ENCODE data around the gene NUTM2D.
"Not testable (repeated sequence)": the region's sequence is repeated elsewhere in the genome, so short reads cannot be mapped to it uniquely, and the experiment has no call there.

Gene NUTM2D

DNA sequence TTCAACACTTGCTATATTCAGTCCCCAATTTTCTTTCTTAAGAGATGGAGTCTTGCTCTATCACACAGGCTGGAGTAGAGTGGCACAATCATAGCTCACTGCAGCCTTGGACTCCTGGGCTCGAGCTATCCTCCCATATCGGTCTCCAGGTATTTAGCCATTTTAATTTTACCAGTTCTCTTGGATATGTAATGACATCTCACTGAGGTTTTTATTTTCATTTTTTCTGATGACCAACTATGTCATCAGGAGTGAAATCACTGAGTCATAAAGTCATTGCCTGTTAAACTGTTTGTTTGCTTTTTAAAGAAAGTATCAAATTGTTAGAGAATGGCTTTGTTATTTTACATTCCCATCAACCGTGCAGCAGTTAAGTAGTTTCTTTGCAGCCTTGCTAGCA lies 17.1 kb upstream of the NUTM2D start:
- H3K4me3 ChIP-seq (ENCODE audit: low read length); H3K27ac ChIP-seq (ENCODE audit: low read length); H3K27me3 ChIP-seq (ENCODE audit: control insufficient read depth, insufficient read depth, low read length); H3K9ac ChIP-seq (ENCODE audit: low read length); H3K4me1 ChIP-seq (ENCODE audit: control insufficient read depth, low read depth, low read length); H3K9me3 ChIP-seq (ENCODE audit: control insufficient read depth, low read depth, low read length); H3K36me3 ChIP-seq (ENCODE audit: control insufficient read depth, low read depth, low read length): not testable (repeated sequence)

DNA sequence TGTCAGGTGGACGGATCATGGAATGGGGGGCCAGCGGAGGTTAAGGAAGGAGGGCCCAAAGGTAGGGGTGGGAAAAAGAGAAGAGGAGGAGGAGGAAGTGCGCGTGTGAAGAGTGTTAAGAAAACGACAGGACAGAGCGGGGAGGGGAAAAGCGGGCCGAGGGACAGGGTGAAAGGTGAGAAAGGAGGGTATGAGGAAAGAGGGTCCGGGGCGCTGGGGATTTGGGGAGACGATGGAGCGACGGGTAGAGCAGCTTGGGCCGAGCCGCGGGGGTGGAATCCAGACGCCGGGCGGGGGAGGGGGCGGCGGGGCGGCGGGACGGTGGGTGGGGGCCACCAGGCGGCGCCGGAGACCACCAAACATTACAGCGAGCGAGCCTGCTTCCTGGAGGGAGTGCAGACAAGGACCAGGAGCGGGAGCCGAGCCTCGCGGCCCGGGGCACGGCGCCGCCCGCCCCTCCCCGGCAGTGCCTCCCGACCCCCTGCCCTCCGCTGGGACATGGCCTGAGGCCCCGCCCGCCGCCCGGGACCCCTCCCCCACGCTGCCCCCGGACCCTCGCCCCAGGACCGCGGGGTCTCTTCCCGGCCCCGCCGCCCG lies 15.9 kb upstream of the NUTM2D start:
- not testable (repeated sequence) for H3K27me3 ChIP-seq (ENCODE audit: control insufficient read depth, insufficient read depth, low read length); H3K9me3 ChIP-seq (ENCODE audit: control insufficient read depth, low read depth, low read length); H3K27ac ChIP-seq (ENCODE audit: low read length); H3K4me1 ChIP-seq (ENCODE audit: control insufficient read depth, low read depth, low read length); H3K36me3 ChIP-seq (ENCODE audit: control insufficient read depth, low read depth, low read length)
- Histone ChIP-seq H3K9ac (ENCODE audit: low read length) (peak overlapping the region; percentile 68), H3K4me3 (ENCODE audit: low read length) (peak overlapping the region; percentile 55)

DNA sequence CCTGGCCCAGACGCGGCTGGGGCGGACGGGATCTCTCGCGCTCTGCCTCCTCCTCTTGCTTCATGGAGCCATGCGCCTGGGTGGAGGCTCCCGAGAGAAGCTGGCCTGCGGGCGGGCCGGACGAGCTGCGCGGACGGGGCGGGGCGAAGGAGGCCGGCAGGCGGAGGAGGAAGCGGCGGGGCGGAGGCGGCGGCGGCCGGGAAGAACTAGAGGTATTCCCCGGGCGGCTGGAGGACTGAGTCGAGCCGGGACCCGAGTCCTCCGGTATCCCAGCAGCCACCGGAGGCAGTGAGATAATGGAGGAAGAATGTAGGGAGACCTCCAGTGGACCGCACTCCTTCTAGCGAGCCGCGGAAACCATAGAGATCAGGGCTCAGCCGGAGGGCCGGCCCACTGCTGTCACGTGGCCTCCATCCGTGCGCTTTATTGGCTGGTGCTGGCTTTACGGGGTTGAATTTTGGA lies 15.3 kb upstream of the NUTM2D start:
- not testable (repeated sequence) for H3K9me3 ChIP-seq (ENCODE audit: control insufficient read depth, low read depth, low read length); H3K4me1 ChIP-seq (ENCODE audit: control insufficient read depth, low read depth, low read length); H3K36me3 ChIP-seq (ENCODE audit: control insufficient read depth, low read depth, low read length); H3K27ac ChIP-seq (ENCODE audit: low read length); H3K27me3 ChIP-seq (ENCODE audit: control insufficient read depth, insufficient read depth, low read length)
- H3K4me3 ChIP-seq (ENCODE audit: low read length): peak overlapping the region; percentile 55
- peak overlapping the region; percentile 68 for H3K9ac ChIP-seq (ENCODE audit: low read length)

DNA sequence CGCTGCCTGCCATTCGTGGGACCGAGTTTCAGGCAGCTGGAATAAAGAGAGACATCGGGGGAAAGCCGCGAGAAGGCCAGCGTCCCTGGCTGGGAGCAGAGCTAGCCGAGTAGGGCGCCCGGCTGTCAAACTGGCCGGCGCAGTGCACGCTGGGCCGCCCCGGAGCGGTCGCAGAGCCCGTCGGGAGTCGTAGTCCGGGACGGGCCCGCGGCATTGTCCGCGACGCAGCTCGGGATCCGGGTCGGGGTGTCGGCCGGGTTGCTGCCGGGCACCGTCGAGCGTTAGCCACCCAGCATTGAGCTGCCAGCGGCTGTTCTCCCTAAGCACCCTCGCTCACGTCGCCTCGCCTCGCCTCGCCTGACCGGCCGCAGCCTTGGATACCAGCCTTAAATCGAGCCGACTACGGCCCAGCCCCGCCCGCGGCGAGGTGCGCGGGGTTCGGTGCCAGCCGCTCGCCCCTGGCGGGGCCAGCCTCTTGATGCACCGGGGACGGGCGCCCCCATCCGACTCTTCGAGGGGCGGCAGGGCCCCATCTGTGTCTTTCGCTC lies 14.8 kb upstream of the NUTM2D start:
- Histone ChIP-seq H3K4me3 (ENCODE audit: low read length) (peak overlapping the region; percentile 55), H3K9ac (ENCODE audit: low read length) (peak overlapping the region; percentile 36)
- not testable (repeated sequence) for H3K27me3 ChIP-seq (ENCODE audit: control insufficient read depth, insufficient read depth, low read length); H3K9me3 ChIP-seq (ENCODE audit: control insufficient read depth, low read depth, low read length); H3K27ac ChIP-seq (ENCODE audit: low read length); H3K36me3 ChIP-seq (ENCODE audit: control insufficient read depth, low read depth, low read length); H3K4me1 ChIP-seq (ENCODE audit: control insufficient read depth, low read depth, low read length)

DNA sequence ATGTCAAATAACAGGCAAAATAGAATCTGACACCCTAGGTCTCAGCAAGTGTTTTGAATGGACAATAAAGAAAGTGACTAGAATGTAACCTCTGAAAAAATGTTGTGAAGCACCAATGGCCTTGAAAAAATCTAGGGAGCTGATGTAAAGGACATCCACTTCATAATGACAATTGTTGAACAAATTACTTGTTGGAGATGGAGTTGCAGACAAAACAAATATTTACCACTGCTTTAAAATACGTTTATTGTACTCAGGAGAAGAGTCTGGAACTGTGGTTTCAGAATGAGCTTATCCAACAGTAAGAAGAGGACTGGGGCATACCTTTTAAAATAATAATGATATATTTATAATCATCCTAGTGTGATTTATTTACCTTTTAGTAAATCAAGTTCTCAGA lies 11.8 kb upstream of the NUTM2D start:
- not testable (repeated sequence) for H3K4me1 ChIP-seq (ENCODE audit: control insufficient read depth, low read depth, low read length); H3K27me3 ChIP-seq (ENCODE audit: control insufficient read depth, insufficient read depth, low read length); H3K36me3 ChIP-seq (ENCODE audit: control insufficient read depth, low read depth, low read length); H3K4me3 ChIP-seq (ENCODE audit: low read length); H3K9ac ChIP-seq (ENCODE audit: low read length); H3K9me3 ChIP-seq (ENCODE audit: control insufficient read depth, low read depth, low read length); H3K27ac ChIP-seq (ENCODE audit: low read length)

DNA sequence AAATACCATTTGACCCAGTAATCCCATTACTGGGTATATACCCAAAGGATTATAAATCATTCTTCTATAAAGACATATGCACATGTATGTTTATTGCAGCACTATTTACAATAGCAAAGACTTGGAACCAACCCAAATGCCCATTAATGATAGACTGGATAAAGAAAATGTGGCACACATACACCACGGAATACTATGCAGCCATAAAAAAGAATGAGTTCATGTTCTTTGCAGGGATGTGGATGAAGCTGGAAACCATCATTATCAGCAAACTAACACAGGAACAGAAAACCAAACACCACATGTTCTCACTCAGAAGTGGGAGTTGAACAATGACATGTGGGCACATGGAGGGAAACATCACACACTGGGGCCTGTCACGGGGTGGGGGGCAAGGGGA lies 7.4 kb upstream of the NUTM2D start:
- not testable (repeated sequence) for H3K9me3 ChIP-seq (ENCODE audit: control insufficient read depth, low read depth, low read length); H3K4me3 ChIP-seq (ENCODE audit: low read length); H3K9ac ChIP-seq (ENCODE audit: low read length); H3K27ac ChIP-seq (ENCODE audit: low read length); H3K36me3 ChIP-seq (ENCODE audit: control insufficient read depth, low read depth, low read length); H3K4me1 ChIP-seq (ENCODE audit: control insufficient read depth, low read depth, low read length); H3K27me3 ChIP-seq (ENCODE audit: control insufficient read depth, insufficient read depth, low read length)

DNA sequence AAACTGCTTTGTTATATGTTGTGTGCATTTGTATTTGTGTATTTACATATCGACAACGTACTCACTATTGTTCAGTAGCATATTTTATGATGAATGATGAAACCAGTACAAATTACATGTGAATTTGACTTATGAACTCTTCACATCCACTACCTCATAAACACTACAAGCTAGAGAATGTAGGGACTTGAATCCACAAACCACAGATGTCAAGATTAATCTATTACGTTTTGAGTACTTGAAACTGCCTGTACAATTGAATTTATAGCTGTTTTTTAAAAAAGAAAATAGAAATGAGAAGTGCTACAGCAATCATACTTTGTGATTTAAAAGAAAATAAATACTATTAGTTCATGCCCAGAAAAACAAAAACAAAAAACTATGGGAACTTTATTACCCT lies 4.7 kb upstream of the NUTM2D start:
- H3K36me3 ChIP-seq (ENCODE audit: control insufficient read depth, low read depth, low read length); H3K4me1 ChIP-seq (ENCODE audit: control insufficient read depth, low read depth, low read length); H3K27me3 ChIP-seq (ENCODE audit: control insufficient read depth, insufficient read depth, low read length); H3K27ac ChIP-seq (ENCODE audit: low read length); H3K4me3 ChIP-seq (ENCODE audit: low read length); H3K9me3 ChIP-seq (ENCODE audit: control insufficient read depth, low read depth, low read length); H3K9ac ChIP-seq (ENCODE audit: low read length): not testable (repeated sequence)

DNA sequence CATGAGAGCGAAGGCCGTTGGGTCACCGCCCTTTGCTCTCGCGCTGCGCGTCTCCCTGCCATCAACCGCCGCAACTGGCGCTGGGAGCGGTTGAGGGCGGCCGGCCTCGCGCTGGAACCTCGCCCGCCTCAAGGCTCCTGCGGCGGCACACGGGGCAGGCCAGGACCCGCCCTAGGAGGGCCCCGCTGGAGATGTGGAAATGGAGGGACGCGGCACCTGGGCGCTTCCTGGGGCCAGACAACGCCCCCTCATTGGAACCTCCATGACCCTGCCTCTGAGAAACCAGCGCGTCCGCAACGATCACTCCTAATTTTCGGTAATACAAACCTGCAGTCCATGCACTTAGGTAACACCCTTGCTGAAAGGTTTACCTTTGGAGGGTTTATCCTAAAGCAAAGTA lies 2.4 kb upstream of the NUTM2D start:
- H3K36me3 ChIP-seq (ENCODE audit: control insufficient read depth, low read depth, low read length); H3K27ac ChIP-seq (ENCODE audit: low read length); H3K9ac ChIP-seq (ENCODE audit: low read length); H3K9me3 ChIP-seq (ENCODE audit: control insufficient read depth, low read depth, low read length); H3K4me3 ChIP-seq (ENCODE audit: low read length); H3K4me1 ChIP-seq (ENCODE audit: control insufficient read depth, low read depth, low read length); H3K27me3 ChIP-seq (ENCODE audit: control insufficient read depth, insufficient read depth, low read length): not testable (repeated sequence)

DNA sequence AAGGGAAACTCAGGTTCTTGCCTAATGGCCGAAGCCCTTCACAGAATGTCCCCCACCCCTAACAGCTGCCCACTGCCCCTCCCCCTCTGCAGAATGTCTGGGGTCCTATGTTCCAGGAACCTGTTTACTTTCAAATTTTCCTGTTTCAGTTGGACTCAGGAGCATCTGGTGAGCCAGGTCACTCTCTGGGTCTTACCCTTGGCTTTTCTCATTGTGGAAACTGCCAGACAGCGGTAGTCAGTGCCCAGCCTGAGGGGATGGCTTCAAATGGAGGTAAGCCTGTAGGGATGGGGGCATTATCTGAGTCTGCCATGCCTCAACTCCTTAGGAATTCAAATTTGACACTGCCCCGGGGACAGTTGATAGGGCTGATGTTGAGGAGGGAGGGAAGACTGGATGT lies 615 bp downstream of the NUTM2D start:
- H3K9ac ChIP-seq (ENCODE audit: low read length); H3K27me3 ChIP-seq (ENCODE audit: control insufficient read depth, insufficient read depth, low read length); H3K27ac ChIP-seq (ENCODE audit: low read length); H3K9me3 ChIP-seq (ENCODE audit: control insufficient read depth, low read depth, low read length); H3K36me3 ChIP-seq (ENCODE audit: control insufficient read depth, low read depth, low read length); H3K4me3 ChIP-seq (ENCODE audit: low read length); H3K4me1 ChIP-seq (ENCODE audit: control insufficient read depth, low read depth, low read length): not testable (repeated sequence)

DNA sequence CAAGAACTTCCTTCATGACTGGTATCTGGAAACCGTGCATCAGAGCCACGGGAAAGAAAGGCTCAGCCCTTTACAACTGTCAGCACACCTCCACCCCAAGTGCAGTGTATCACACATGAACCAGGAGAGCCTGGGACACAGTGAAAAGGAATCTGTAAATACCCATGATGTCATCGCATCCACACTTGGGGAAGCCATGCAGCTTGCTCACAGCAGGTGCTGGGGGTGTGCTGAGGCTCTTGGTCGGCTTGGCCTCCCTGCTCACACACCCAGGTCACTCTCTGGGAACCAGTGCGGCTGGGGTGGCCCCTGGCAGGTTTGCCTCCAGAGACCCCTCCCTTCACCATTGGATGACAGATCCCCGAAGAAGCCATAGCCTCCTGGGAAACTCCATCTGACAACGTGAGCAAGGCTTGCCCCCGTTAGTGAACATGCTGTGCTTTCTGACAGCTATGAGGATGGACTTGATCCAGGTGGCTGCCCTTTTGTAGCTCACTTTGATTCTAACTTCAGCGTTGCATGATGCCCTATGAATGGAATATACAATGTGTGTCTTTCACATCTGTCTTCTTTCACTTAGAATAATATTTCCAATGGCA lies 12.1 kb downstream of the NUTM2D start:
- not testable (repeated sequence) for H3K9me3 ChIP-seq (ENCODE audit: control insufficient read depth, low read depth, low read length); H3K27me3 ChIP-seq (ENCODE audit: control insufficient read depth, insufficient read depth, low read length); H3K36me3 ChIP-seq (ENCODE audit: control insufficient read depth, low read depth, low read length); H3K4me1 ChIP-seq (ENCODE audit: control insufficient read depth, low read depth, low read length); H3K4me3 ChIP-seq (ENCODE audit: low read length); H3K9ac ChIP-seq (ENCODE audit: low read length); H3K27ac ChIP-seq (ENCODE audit: low read length)

DNA sequence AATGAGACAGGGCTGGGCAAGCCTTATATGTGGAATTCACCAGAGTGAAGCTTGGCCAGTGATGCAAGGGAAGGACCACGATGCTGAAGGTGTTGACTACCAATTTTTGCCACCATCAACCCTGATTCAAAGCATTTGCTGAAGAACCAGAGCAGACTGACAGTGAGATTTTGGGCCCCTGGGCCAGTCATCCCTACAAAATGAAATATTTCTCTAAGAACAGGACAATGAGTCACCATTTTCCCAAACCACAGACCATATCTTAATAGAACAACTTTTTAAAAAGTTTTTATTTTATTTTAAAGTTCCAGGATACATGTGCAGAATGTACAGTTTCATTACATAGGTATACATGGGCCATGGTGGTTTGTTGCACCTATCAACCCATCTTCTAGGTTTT lies 16.5 kb downstream of the NUTM2D start:
- not testable (repeated sequence) for H3K27me3 ChIP-seq (ENCODE audit: control insufficient read depth, insufficient read depth, low read length); H3K27ac ChIP-seq (ENCODE audit: low read length); H3K4me1 ChIP-seq (ENCODE audit: control insufficient read depth, low read depth, low read length); H3K36me3 ChIP-seq (ENCODE audit: control insufficient read depth, low read depth, low read length); H3K9me3 ChIP-seq (ENCODE audit: control insufficient read depth, low read depth, low read length); H3K4me3 ChIP-seq (ENCODE audit: low read length); H3K9ac ChIP-seq (ENCODE audit: low read length)

DNA sequence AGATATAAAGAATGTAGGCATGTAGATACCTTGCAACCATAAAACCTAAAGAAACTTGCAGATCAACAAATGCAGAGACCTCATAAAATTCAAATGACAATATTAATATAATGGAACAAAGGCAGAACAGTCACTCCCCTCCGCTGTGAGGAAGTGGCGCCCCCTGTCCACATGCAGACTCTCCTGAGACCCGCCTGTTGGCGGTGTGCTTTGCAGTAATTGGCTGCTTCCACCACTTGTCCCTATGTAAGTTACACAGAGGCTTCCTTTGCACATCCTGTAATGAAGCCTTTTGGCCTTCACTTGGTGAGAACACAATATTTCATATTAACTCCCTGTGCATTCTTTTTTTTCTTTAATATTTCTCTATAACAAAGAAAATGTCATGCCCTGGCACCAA lies 21.6 kb downstream of the NUTM2D start:
- H3K36me3 ChIP-seq (ENCODE audit: control insufficient read depth, low read depth, low read length); H3K4me3 ChIP-seq (ENCODE audit: low read length); H3K27me3 ChIP-seq (ENCODE audit: control insufficient read depth, insufficient read depth, low read length); H3K9me3 ChIP-seq (ENCODE audit: control insufficient read depth, low read depth, low read length); H3K4me1 ChIP-seq (ENCODE audit: control insufficient read depth, low read depth, low read length); H3K9ac ChIP-seq (ENCODE audit: low read length); H3K27ac ChIP-seq (ENCODE audit: low read length): not testable (repeated sequence)

All from iPS-18a (cell line).